ENCODE results near the gene CD6. TPM values are rescaled to one million over a fixed set of nuclear protein-coding genes. Genes with fewer than 3 reads are reported as not detected.
A peak's percentile ranks its signal among the peaks of the same experiment; 100 is the strongest.

The CD6 gene
- total and polyA plus RNA-seq, 3 experiments from 2014 or later = 156 to 233 (median 229) TPM

- ChIA-PET POLR2A (no interaction called here), CTCF (interaction anchor here (1.5 kb wide), 1 partner anchor 120 kb away, joined by 5 read pairs; no protein-coding TSS in a partner anchor)
- Histone ChIP-seq H3K9me3 (ENCODE audit: low read length) (no peaks in the 10 kb centered on the region), H3K4me3 (ENCODE audit: low read length) (peak overlapping the region; percentile 69), H3K27me3 (ENCODE audit: insufficient read depth, low read length, poor library complexity, severe bottlenecking) (no peaks in the 10 kb centered on the region), H3K36me3 (ENCODE audit: insufficient read depth, low read length) (no peaks in the 10 kb centered on the region), H3K27ac (ENCODE audit: low read depth, low read length) (no peak overlapping the region), H3K4me1 (ENCODE audit: insufficient read depth, low read length) (peaks cover 16% of the 10 kb centered on the region)
- peak overlapping the region in 2 of 7 donors; percentile 75 to 79 for H3K4me3 Mint-ChIP-seq
- no peaks in the 10 kb centered on the region for H3K36me3 Mint-ChIP-seq
- H3K9me3 Mint-ChIP-seq = no peaks in the 10 kb centered on the region
- H3K27ac Mint-ChIP-seq = no peak overlapping the region
- H3K4me1 Mint-ChIP-seq = peaks cover 10 to 21% (median 13%) of the 10 kb centered on the region in 3 donors
- DNase-seq = peak in 2 of 5 donors; percentile 18 to 48
- peaks cover 25 to 28% of the 10 kb centered on the region in 2 donors for H3K27me3 Mint-ChIP-seq
Observed at GRCh38 chr11:60950933-60951605, 20.4 kb upstream of the CD6 start.

- H3K4me3 ChIP-seq (ENCODE audit: low read length) = peak overlapping the region; percentile 69
- Mint-ChIP-seq H3K27me3 (peaks cover 25 to 28% of the 10 kb centered on the region in 2 donors), H3K27ac (peak overlapping the region in 5 of 8 donors; percentile 35 to 93 (median 57))
Observed at GRCh38 chr11:60951606-60951903, 19.9 kb upstream of the CD6 start.

DNA sequence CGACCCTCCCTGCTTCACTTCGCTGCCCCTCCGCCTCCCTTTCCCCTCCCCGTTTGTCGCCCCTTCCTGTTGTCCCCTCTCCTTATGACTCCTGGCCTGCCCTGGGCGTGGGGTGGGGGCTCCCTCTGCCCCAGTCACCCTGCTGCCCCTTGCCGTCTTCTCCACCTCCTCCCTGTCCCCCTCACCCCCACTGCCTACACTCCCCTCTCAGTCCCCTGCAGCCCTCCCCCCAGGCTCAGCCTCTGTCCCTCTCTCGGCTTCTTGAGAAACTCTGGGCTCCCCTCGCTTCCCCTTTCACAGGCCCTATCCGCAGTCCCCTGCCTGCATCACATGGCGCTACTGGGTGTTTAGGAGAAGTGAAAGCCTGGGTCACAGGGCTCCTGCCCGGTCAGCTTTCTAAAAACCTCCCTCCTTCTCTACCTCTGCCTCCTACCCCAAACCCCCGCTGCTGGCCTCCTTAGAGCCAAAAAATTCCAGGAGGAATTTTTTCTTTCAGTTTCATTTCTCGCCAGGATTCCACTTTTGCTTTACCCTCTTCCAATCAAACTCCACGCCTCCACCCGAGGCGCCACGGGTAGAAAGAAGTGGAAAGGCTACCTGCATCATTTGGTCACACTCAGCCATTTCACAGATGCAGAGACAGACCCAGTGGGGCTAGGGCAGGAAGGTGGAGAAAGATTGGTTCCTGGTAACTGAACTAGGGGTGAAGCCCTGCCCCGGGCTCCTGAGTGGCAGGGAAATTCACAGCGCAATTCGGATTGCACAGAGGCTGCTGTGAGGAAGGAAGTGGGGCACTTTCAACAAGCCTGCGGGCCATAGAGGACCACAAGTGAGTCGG is 19.4 kb upstream of the CD6 start, which contains the start of gene SLC15A3:
Gene SLC15A3, minus strand, starts transcription at position 273 of the 838 bp plus-strand sequence. CDS start 625 bp downstream, outside the sequence.
- POLR2A ChIA-PET = no interaction called here
- H3K4me3 Mint-ChIP-seq = peak within 1 kb of the TSS; percentile 55 to 84 (median 78)
- H3K27ac Mint-ChIP-seq = peak within 1 kb of the TSS; percentile 1 to 93 (median 78)
- peaks cover 25 to 28% of the 10 kb centered on the region in 2 donors for H3K27me3 Mint-ChIP-seq
- H3K27me3 ChIP-seq (ENCODE audit: insufficient read depth, low read length, poor library complexity, severe bottlenecking) = no peaks in the 10 kb centered on the region
- H3K27ac ChIP-seq (ENCODE audit: low read depth, low read length) = no peak within 1 kb of the TSS
- CTCF ChIA-PET = no interaction called here
- no peaks in the 10 kb centered on the region for H3K9me3 Mint-ChIP-seq
- no peaks in the 10 kb centered on the region for H3K36me3 Mint-ChIP-seq
- no peaks in the 10 kb centered on the region for H3K36me3 ChIP-seq (ENCODE audit: insufficient read depth, low read length)
- peaks cover 10 to 21% (median 13%) of the 10 kb centered on the region in 3 donors for H3K4me1 Mint-ChIP-seq
- H3K9me3 ChIP-seq (ENCODE audit: low read length) = no peaks in the 10 kb centered on the region
- DNase-seq = peak in 2 of 5 donors; percentile 20 to 63
- peak within 1 kb of the TSS; percentile 69 for H3K4me3 ChIP-seq (ENCODE audit: low read length)
- H3K4me1 ChIP-seq (ENCODE audit: insufficient read depth, low read length) = peaks cover 16% of the 10 kb centered on the region

More at GRCh38 chr11:60951606-60951903, 19.9 kb upstream of the CD6 start:
- Histone ChIP-seq H3K36me3 (ENCODE audit: insufficient read depth, low read length) (no peaks in the 10 kb centered on the region), H3K27me3 (ENCODE audit: insufficient read depth, low read length, poor library complexity, severe bottlenecking) (no peaks in the 10 kb centered on the region), H3K9me3 (ENCODE audit: low read length) (no peaks in the 10 kb centered on the region), H3K4me1 (ENCODE audit: insufficient read depth, low read length) (peaks cover 16% of the 10 kb centered on the region), H3K27ac (ENCODE audit: low read depth, low read length) (no peak overlapping the region)
- H3K9me3 Mint-ChIP-seq = no peaks in the 10 kb centered on the region
- no peaks in the 10 kb centered on the region for H3K36me3 Mint-ChIP-seq
- CTCF ChIA-PET = no interaction called here
- POLR2A ChIA-PET = no interaction called here
- no peak for DNase-seq
- H3K4me1 Mint-ChIP-seq = peaks cover 10 to 21% (median 13%) of the 10 kb centered on the region in 3 donors
- peak overlapping the region in 6 of 7 donors; percentile 76 to 84 (median 78) for H3K4me3 Mint-ChIP-seq

DNA sequence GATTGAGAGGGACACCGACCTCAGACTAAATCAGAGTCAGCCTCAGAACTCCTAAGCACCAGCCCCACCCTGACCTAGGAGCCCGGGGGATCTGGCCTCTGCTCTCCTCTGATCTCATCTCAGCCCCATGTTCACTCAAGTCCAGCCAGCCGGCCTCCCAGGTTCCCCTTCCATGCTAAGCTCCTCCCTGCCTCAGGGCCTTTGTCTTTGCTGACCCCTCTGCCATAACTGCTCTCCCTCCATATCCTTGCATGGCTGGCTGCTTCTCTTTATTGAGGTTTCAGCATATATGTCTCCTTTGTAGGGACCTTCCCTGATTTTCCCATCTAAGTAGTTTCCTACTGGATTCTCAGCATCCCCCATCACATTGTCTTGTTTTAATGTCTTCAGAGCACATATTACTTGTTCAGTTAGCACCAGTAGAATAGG is 18.7 kb upstream of the CD6 start:
- Mint-ChIP-seq H3K9me3 (no peaks in the 10 kb centered on the region), H3K4me1 (peaks cover 10 to 21% (median 13%) of the 10 kb centered on the region in 3 donors), H3K36me3 (no peaks in the 10 kb centered on the region), H3K27me3 (peaks cover 25 to 27% of the 10 kb centered on the region in 2 donors), H3K27ac (peak overlapping the region in 7 of 8 donors; percentile 1 to 93 (median 64)), H3K4me3 (peak overlapping the region in 6 of 7 donors; percentile 55 to 84 (median 78))
- Histone ChIP-seq H3K4me3 (ENCODE audit: low read length) (peak overlapping the region; percentile 69), H3K9me3 (ENCODE audit: low read length) (no peaks in the 10 kb centered on the region), H3K4me1 (ENCODE audit: insufficient read depth, low read length) (peaks cover 16% of the 10 kb centered on the region), H3K27ac (ENCODE audit: low read depth, low read length) (no peak overlapping the region), H3K27me3 (ENCODE audit: insufficient read depth, low read length, poor library complexity, severe bottlenecking) (no peaks in the 10 kb centered on the region), H3K36me3 (ENCODE audit: insufficient read depth, low read length) (no peaks in the 10 kb centered on the region)
- ChIA-PET POLR2A (no interaction called here), CTCF (interaction anchor here (1.1 kb wide), 1 partner anchor 21 kb away, joined by 3 read pairs; no protein-coding TSS in a partner anchor)
- DNase-seq = no peak

- POLR2A ChIA-PET = no interaction called here
Observed at GRCh38 chr11:60953781-60954180, 17.7 kb upstream of the CD6 start.

GRCh38 chr11:60954421-60954820 is 17.1 kb upstream of the CD6 start:
- H3K4me1 ChIP-seq (ENCODE audit: insufficient read depth, low read length) = peaks cover 16% of the 10 kb centered on the region
- Mint-ChIP-seq H3K9me3 (no peaks in the 10 kb centered on the region), H3K27ac (no peak overlapping the region), H3K4me3 (no peak overlapping the region), H3K4me1 (peaks cover 10 to 21% (median 13%) of the 10 kb centered on the region in 3 donors), H3K36me3 (no peaks in the 10 kb centered on the region), H3K27me3 (peaks cover 18 to 22% of the 10 kb centered on the region in 2 donors)
- H3K4me3 ChIP-seq (ENCODE audit: low read length) = no peak overlapping the region
- CTCF ChIA-PET = interaction anchor here (1.3 to 1.9 kb wide), 3 partner anchors 11 to 17 kb away, joined by 4 read pairs; partner anchors contain the start of gene CD6
- H3K27ac ChIP-seq (ENCODE audit: low read depth, low read length) = no peak overlapping the region
- H3K9me3 ChIP-seq (ENCODE audit: low read length) = no peaks in the 10 kb centered on the region
- POLR2A ChIA-PET = no interaction called here
- no peaks in the 10 kb centered on the region for H3K36me3 ChIP-seq (ENCODE audit: insufficient read depth, low read length)
- H3K27me3 ChIP-seq (ENCODE audit: insufficient read depth, low read length, poor library complexity, severe bottlenecking) = no peaks in the 10 kb centered on the region
- DNase-seq = no peak

More at GRCh38 chr11:60953781-60954180, 17.7 kb upstream of the CD6 start:
- Histone ChIP-seq H3K4me3 (ENCODE audit: low read length) (no peak overlapping the region), H3K27ac (ENCODE audit: low read depth, low read length) (no peak overlapping the region), H3K27me3 (ENCODE audit: insufficient read depth, low read length, poor library complexity, severe bottlenecking) (no peaks in the 10 kb centered on the region), H3K36me3 (ENCODE audit: insufficient read depth, low read length) (no peaks in the 10 kb centered on the region), H3K9me3 (ENCODE audit: low read length) (no peaks in the 10 kb centered on the region), H3K4me1 (ENCODE audit: insufficient read depth, low read length) (peaks cover 16% of the 10 kb centered on the region)
- Mint-ChIP-seq H3K4me1 (peaks cover 10 to 21% (median 13%) of the 10 kb centered on the region in 3 donors), H3K9me3 (no peaks in the 10 kb centered on the region), H3K27me3 (peaks cover 19 to 23% of the 10 kb centered on the region in 2 donors), H3K27ac (peak overlapping the region in 1 of 8 donors; percentile 37), H3K36me3 (no peaks in the 10 kb centered on the region), H3K4me3 (no peak overlapping the region)
- CTCF ChIA-PET = interaction anchor here (0.9 to 1.4 kb wide), 4 partner anchors 11 to 136 kb away, joined by 3 to 4 read pairs (median 4); no protein-coding TSS in a partner anchor
- DNase-seq = no peak

DNA sequence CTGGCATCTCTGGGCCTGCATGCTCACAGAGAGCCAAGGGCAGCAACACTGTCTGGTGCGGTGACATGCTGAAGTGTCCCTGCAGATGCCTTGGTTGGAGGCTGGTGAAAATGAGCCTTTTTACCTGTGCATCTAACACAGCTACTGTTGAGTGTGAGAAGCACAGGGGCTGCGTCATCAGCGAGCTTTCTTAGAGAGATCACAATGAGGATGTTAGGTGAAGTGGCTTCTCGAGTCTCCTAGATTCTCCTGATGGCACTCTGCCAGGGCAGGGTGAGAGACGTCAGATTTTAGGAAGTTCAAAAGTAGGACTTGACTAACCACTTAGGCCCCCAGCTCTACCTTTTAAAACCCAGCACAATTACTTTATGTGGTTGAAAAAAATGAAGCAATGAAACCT is 15.9 kb upstream of the CD6 start:
- Histone ChIP-seq H3K9me3 (ENCODE audit: low read length) (no peaks in the 10 kb centered on the region), H3K36me3 (ENCODE audit: insufficient read depth, low read length) (no peaks in the 10 kb centered on the region), H3K27me3 (ENCODE audit: insufficient read depth, low read length, poor library complexity, severe bottlenecking) (no peaks in the 10 kb centered on the region), H3K4me1 (ENCODE audit: insufficient read depth, low read length) (peaks cover 9% of the 10 kb centered on the region), H3K27ac (ENCODE audit: low read depth, low read length) (no peak overlapping the region), H3K4me3 (ENCODE audit: low read length) (no peak overlapping the region)
- H3K4me3 Mint-ChIP-seq = no peak overlapping the region
- no peaks in the 10 kb centered on the region for H3K36me3 Mint-ChIP-seq
- ChIA-PET CTCF (interaction anchor here (1.9 kb wide), 1 partner anchor 16 kb away, joined by 4 read pairs; the partner anchor contains the start of gene CD6), POLR2A (no interaction called here)
- peaks cover 10 to 17% (median 13%) of the 10 kb centered on the region in 3 donors for H3K4me1 Mint-ChIP-seq
- DNase-seq = no peak
- H3K27ac Mint-ChIP-seq = peak overlapping the region in 1 of 8 donors; percentile 26
- peaks cover 16% of the 10 kb centered on the region in 2 donors for H3K27me3 Mint-ChIP-seq
- no peaks in the 10 kb centered on the region for H3K9me3 Mint-ChIP-seq
